Parathyroid adenoma (tissue), 2 donors: ENCODE data around the gene GLIPR2.

Experiments used
- H2AFZ ChIP-seq: fragments of 300-600 bp; sonication (generic); one replicate; pipeline ENCODE4 v1.7.0; 2017; ENCODE audit warnings: antibody characterized with exemption, mild to moderate bottlenecking
- H3K27ac ChIP-seq: fragments of 300-600 bp; sonication (generic); one replicate; pipeline ENCODE4 v1.7.0; 2017
- H3K27me3 ChIP-seq: fragments of 300-600 bp; sonication (generic); one replicate; pipeline ENCODE4 v1.7.0; 2017; ENCODE audit warnings: low read length; ENCODE audit not compliant: control insufficient read depth, insufficient read depth
- H3K36me3 ChIP-seq: fragments of 300-600 bp; sonication (generic); one replicate; pipeline ENCODE4 v1.7.0; 2017; ENCODE audit warnings: low read length; ENCODE audit not compliant: control insufficient read depth, insufficient read depth
- H3K4me1 ChIP-seq: fragments of 300-600 bp; sonication (generic); one replicate; pipeline ENCODE4 v1.7.0; 2017; ENCODE audit warnings: control low read depth
- H3K4me2 ChIP-seq: fragments of 300-600 bp; sonication (generic); one replicate; pipeline ENCODE4 v1.7.0; 2017; ENCODE audit warnings: low read length
- H3K4me3 ChIP-seq: fragments of 300-600 bp; sonication (generic); one replicate; pipeline ENCODE4 v1.7.0; 2017; ENCODE audit warnings: low read depth, low read length
- H3K79me2 ChIP-seq: fragments of 300-600 bp; sonication (generic); one replicate; pipeline ENCODE4 v1.7.0; 2017; ENCODE audit warnings: control low read depth
- H3K9ac ChIP-seq: fragments of 300-600 bp; sonication (generic); one replicate; pipeline ENCODE4 v1.7.0; 2017; ENCODE audit warnings: mild to moderate bottlenecking
- H3K9me3 ChIP-seq: fragments of 300-600 bp; sonication (generic); one replicate; pipeline ENCODE4 v1.7.0; 2017; ENCODE audit warnings: low read length; ENCODE audit not compliant: control insufficient read depth
- CTCF ChIP-seq: fragments of 300-600 bp; sonication (generic); IDR thresholded peaks from one replicate; pipeline ENCODE4 v1.7.0; 2017; ENCODE audit warnings: antibody characterized with exemption, mild to moderate bottlenecking
- donor health status: primary hyperparathyroidism.

GLIPR2 gene

DNA sequence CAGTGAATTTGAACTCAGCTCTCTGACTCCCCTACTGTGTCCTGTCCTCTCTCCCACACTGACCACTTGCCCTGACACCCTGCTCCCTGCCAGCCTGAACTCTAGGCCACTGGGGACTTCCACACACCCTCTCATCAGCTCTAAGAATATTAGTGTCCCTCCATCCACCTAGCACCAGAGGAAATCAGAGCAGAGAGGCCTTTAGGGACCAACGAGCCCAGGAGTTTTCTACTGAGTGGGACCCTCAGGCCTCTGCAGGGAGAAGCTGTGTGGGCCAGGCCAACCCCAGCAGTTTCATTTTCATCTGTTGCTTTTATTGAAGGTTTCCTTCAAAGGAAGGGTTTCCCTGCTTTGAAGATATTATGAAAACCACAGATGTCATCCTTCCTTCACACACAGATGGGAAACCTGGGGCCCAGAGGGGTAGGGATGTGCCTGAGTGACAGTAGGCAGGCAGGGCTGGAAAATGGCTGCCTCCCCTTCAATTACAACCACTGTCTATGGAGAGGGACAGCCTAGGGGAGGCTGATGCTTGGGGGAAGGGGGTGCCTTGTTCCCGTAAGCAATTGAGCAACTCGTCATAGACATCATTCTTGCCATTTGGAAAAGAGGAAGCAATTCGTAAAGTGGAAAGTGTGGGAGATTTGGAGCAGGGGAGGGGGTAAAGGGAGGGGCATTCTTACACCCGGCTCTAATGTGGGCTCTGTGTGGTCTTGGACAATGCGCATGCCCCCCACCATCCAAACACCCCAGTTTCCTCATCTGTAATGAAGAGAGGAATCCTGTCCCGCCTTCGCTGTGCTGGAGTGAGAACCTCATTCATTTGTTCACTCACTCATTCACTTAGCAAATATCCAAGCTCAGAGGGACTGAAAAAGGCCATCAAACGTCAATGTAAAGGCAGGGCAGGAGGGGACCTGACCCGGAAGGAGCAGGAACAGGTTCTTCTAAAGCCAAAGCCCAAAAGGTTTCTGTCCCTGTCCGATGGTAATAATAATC, 3.9 kb downstream of the GLIPR2 start:
- Histone ChIP-seq H3K9ac (no peak overlapping the region), H3K79me2 (no peaks in the 10 kb centered on the region), H3K4me2 (no peak overlapping the region), H3K9me3 (no peaks in the 10 kb centered on the region), H3K27ac (no peak overlapping the region), H3K27me3 (no peaks in the 10 kb centered on the region), H3K4me3 (no peak overlapping the region), H3K36me3 (no peaks in the 10 kb centered on the region), H2AFZ (no peak overlapping the region), H3K4me1 (no peaks in the 10 kb centered on the region)
- TF ChIP-seq CTCF: no peak

DNA sequence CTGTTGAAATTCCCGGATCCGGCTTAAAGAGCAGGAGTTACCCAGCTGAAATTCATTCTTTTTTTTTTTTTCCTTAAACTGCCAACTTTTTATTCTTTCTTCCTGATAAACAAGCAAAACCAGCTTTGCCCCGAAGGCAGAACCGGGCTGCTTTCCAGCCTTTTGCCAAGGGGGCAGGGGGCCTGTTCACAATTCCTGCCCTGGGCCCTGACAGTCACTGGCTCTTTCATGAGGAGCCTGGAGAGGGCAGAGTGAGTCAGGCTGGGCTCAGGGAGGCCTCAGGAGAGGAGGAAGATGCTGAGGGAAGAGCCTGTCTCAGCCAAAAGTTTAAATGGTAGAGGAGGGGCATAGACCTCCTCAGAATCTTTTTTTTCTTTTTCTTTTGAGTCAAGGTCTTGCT, 4.8 kb downstream of the GLIPR2 start:
- no peak overlapping the region for H3K27ac ChIP-seq
- no peak for TF ChIP-seq CTCF
- H3K27me3 ChIP-seq: no peaks in the 10 kb centered on the region
- no peak overlapping the region for H2AFZ ChIP-seq
- H3K36me3 ChIP-seq: no peaks in the 10 kb centered on the region
- H3K9ac ChIP-seq: no peak overlapping the region
- H3K4me2 ChIP-seq: no peak overlapping the region
- no peaks in the 10 kb centered on the region for H3K79me2 ChIP-seq
- H3K9me3 ChIP-seq: no peaks in the 10 kb centered on the region
- no peak overlapping the region for H3K4me3 ChIP-seq
- no peaks in the 10 kb centered on the region for H3K4me1 ChIP-seq

- no peak overlapping the region for H3K4me3 ChIP-seq
- H3K79me2 ChIP-seq: no peaks in the 10 kb centered on the region
- TF ChIP-seq CTCF: no peak
- no peaks in the 10 kb centered on the region for H3K36me3 ChIP-seq
- no peaks in the 10 kb centered on the region for H3K27me3 ChIP-seq
- H3K4me2 ChIP-seq: no peak overlapping the region
- no peak overlapping the region for H2AFZ ChIP-seq
- no peaks in the 10 kb centered on the region for H3K9me3 ChIP-seq
- no peak overlapping the region for H3K27ac ChIP-seq
- H3K9ac ChIP-seq: no peak overlapping the region
- no peaks in the 10 kb centered on the region for H3K4me1 ChIP-seq
Measured at GRCh38 chr9:36141761-36142160, 5.2 kb downstream of the GLIPR2 start.

DNA sequence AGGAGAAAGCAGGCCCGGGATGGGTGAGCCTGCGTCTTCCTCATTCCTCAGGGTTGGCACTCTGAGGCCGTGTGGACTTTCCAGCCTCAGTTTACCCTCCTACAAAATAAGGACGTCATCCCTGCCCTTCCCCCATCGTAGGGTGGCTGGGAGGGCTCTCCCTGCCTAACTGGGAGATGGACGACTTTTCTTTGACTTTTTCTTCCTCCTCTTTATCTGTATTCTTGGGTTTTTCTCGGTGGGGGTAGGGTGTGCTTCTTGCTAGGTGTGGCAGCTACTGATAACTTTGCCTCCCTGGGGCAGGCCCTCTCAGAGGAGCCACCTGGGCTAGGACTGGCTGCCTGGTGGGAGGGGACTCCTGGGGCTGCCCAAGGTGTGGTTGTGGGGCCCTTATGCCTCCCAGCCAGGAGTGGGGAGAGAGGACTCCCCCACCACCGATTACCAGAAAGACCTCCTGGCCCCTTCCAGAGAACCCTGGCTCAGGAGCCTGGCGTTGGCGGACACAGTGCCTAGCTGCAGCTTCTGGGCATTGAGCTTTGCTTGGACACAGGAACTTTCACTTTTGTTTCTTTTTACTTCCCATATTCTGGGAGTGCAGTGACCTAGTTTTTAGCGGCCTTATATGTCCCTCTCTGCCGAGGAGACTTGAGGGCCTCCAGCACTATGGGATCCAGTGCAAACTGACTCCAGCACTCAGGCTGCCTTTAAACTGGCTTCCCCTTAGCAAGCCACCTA, 6.1 kb downstream of the GLIPR2 start:
- Histone ChIP-seq H3K36me3 (no peaks in the 10 kb centered on the region), H3K4me3 (no peak overlapping the region), H3K9me3 (no peaks in the 10 kb centered on the region), H3K27me3 (no peaks in the 10 kb centered on the region), H3K9ac (no peak overlapping the region), H3K4me1 (no peaks in the 10 kb centered on the region), H3K79me2 (no peaks in the 10 kb centered on the region), H3K4me2 (peak overlapping the region; percentile 30), H2AFZ (no peak overlapping the region), H3K27ac (peak overlapping the region; percentile 32)
- no peak for TF ChIP-seq CTCF
